Small intestine (tissue), 7 donors: Measurements from ENCODE around the gene MYLIP. TPM values are rescaled to one million over a fixed set of nuclear protein-coding genes. Genes with fewer than 3 reads are reported as not detected.

Experiments
- DNase-seq, 2 donors: peaks; one replicate each; pipeline versions ENCODE4 v3.0.0 to v3.0.0-alpha.2; 2013
- FAIRE-seq: peaks from 2 replicates; lab custom pipeline; 2012; peaks lifted over from hg19 to GRCh38; lab: Jason Lieb, UNC
- H3K27ac ChIP-seq, 3 donors: one replicate each; pipeline ENCODE4 v1.5.1; 2013; ENCODE audit warnings: low read length in 2 of 3, mild to moderate bottlenecking in 2 of 3, control low read depth in 1 of 3, inconsistent platforms in 1 of 3, low read depth in 1 of 3, moderate library complexity in 1 of 3
- H3K27me3 ChIP-seq, 3 donors: one replicate each; pipeline ENCODE4 v1.6.1; 2013; ENCODE audit warnings: low read length in 3 of 3, inconsistent platforms in 1 of 3; ENCODE audit not compliant: control insufficient read depth in 3 of 3, insufficient read depth in 3 of 3
- H3K36me3 ChIP-seq, 3 donors: one replicate each; pipeline ENCODE4 v1.6.1; 2013; ENCODE audit warnings: low read length in 3 of 3, inconsistent platforms in 1 of 3, low read depth in 1 of 3, mild to moderate bottlenecking in 1 of 3, moderate library complexity in 1 of 3; ENCODE audit not compliant: control insufficient read depth in 3 of 3, insufficient read depth in 2 of 3
- H3K4me1 ChIP-seq, 3 donors: one replicate each; pipeline ENCODE4 v1.6.1; 2013; ENCODE audit warnings: low read length in 2 of 3, inconsistent platforms in 1 of 3, low read depth in 1 of 3, mild to moderate bottlenecking in 1 of 3, moderate library complexity in 1 of 3; ENCODE audit not compliant: control insufficient read depth in 3 of 3, insufficient read depth in 2 of 3
- H3K4me3 ChIP-seq, 3 donors: one replicate each; pipeline ENCODE4 v1.5.1; 2013; ENCODE audit warnings: low read length in 3 of 3, control low read depth in 1 of 3, inconsistent platforms in 1 of 3, low read depth in 1 of 3, mild to moderate bottlenecking in 1 of 3, moderate library complexity in 1 of 3
- H3K9me3 ChIP-seq, 2 donors: one replicate each; pipeline ENCODE4 v1.6.1; 2013; ENCODE audit warnings: low read depth in 1 of 2, low read length in 1 of 2; ENCODE audit not compliant: control insufficient read depth in 2 of 2, insufficient read depth in 1 of 2
- WGBS, 3 donors: extraction: QIAGEN DNeasy Blood & Tissue Kit; methylation state at CpG; one replicate each; pipeline ENCODE4 v1.1.7; 2013; 5-methylcytosine and 5-hydroxymethylcytosine counted together
- polyA plus RNA-seq, 4 donors: library from polyadenylated mRNA; stranded (reverse) in 3 of 4; unstranded in 1 of 4; fragments of 200-250 nt in 3 of 4; fragments of 120-200 nt in 1 of 4; gene quantifications; one replicate each; pipeline versions ENCODE4 v1.2.1 to v1.2.3, GENCODE V29; 2013
- donor health status: healthy with polysubstance abuse.
- donor health status: control.
- donor health status: control.
- donor health status: Bipolar disorder and iron deficiency.
- donor health status: healthy.

MYLIP gene
- polyA plus RNA-seq, 4 donors, result 10.7 to 51.2 (median 19.0) TPM

DNA sequence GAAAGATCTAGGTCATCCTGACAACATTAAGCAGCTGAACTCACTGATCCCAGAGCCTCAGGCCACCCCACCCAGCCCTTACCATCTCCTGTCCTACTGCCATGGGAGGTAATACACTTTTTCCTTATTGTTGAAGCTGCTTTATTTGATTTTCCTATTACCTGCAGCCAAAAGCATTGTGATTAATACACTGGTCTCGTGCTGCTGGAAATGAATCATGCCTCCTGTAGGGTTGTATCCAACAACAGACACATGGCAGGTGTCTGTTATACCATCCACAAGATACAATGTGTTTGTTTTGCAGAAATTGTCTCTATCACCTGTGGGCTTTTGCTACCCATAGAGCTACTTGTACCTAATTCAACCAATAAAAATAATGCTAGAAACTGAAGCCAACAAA is 34.2 kb downstream of the MYLIP start:
- Histone ChIP-seq H3K9me3 (no peaks in the 10 kb centered on the region), H3K27me3 (no peaks in the 10 kb centered on the region), H3K36me3 (no peaks in the 10 kb centered on the region), H3K4me3 (no peak overlapping the region), H3K4me1 (peaks cover 0 to 3% (median 0%) of the 10 kb centered on the region in 3 donors), H3K27ac (no peak overlapping the region)
- DNase-seq (no peak), FAIRE-seq (no peak)
- 68 to 84% (median 82%) methylated on average over 1 of the region's 1 CpG for WGBS, 3 donors

DNA sequence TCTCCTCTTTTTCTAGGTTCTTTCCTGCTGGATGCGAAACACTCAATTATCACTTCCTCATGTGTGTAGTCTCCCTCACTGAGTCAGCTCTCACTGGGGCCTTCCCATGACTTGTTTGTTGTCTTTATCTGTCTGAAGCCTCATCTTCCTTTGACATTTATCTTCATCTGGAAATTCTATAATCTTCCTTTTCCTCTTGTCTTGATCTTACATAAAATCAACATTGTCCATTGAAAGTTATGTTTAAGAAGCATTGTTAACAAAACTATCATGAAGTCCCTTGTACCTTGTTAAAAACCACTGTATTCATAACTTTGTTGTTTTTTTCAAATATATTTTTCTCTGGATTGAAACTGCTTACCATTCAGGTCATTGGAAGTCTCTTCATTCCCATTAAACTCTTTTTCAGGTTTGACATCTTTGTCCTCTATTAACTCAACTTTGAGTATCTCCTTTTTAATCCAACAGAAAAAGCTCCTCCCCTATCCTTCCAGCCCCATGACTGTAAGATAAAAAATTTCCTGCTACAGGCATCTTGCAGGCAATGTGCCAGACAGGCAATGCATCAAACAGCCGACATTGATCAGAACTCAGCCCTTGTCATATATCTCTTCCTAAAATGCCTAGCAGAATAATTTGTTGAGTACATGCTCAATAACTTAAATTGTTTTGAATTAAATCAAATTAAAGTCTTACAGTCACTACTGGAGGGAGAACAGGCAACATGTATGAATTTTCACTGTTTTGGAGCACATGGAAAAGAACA is 34.8 kb downstream of the MYLIP start:
- peaks cover 0 to 3% (median 0%) of the 10 kb centered on the region in 3 donors for H3K4me1 ChIP-seq
- no peaks in the 10 kb centered on the region for H3K36me3 ChIP-seq
- WGBS, 3 donors, result 59 to 71% (median 60%) methylated on average over 2 of the region's 2 CpGs
- H3K4me3 ChIP-seq, result no peak overlapping the region
- no peaks in the 10 kb centered on the region for H3K27me3 ChIP-seq
- DNase-seq (no peak), FAIRE-seq (no peak)
- H3K9me3 ChIP-seq, result no peaks in the 10 kb centered on the region
- H3K27ac ChIP-seq, result no peak overlapping the region

GRCh38 chr6:16165641-16166040 is 36.8 kb downstream of the MYLIP start:
- Histone ChIP-seq H3K9me3 (no peaks in the 10 kb centered on the region), H3K36me3 (no peaks in the 10 kb centered on the region), H3K27me3 (no peaks in the 10 kb centered on the region), H3K4me1 (peaks cover 0 to 3% (median 0%) of the 10 kb centered on the region in 3 donors), H3K27ac (no peak overlapping the region), H3K4me3 (no peak overlapping the region)
- WGBS, 3 donors, result 91 to 97% (median 92%) methylated on average over 5 of the region's 5 CpGs
- DNase-seq, result no peak
- FAIRE-seq, result no peak

DNA sequence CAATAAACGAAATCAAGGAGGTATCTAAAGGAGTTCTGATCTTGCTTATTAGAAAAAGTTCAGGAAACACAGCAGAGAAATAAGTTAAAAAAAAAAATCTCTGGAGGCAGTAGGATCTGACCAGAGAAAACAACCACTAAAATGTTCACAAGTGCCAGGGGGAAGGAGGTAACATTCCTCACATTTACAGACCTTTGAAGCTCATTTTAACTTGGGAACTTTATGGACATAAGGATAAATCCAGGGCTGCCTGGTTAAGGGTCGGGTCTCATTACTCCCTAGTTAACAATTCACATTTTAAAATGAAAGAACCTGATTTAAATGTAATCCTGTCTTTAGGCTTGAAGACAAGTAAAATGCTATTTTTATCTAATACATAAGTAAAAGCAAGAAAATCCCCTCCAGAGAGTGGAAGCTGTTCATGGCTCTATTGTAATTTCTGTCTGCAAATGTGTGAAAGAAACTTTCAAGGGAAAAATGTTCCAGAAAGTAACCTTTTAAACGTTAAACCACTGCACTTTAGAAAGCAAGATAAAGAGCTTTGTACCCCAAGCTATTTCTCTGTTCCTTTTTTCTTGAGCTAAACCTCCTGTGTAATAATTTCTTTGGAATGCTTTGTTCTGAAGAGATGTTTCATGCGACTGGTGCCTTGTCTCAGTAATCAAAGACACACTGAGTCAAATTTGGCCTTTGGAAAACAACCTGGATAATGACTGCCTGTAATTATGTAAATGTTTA is 38.2 kb downstream of the MYLIP start:
- Histone ChIP-seq H3K27me3 (no peaks in the 10 kb centered on the region), H3K36me3 (no peaks in the 10 kb centered on the region), H3K4me3 (no peak overlapping the region), H3K4me1 (peaks cover 0 to 3% (median 0%) of the 10 kb centered on the region in 3 donors), H3K9me3 (no peaks in the 10 kb centered on the region), H3K27ac (no peak overlapping the region)
- FAIRE-seq (no peak), DNase-seq (no peak)
- WGBS, 3 donors, result 50 to 58% (median 53%) methylated on average over 4 of the region's 4 CpGs

DNA sequence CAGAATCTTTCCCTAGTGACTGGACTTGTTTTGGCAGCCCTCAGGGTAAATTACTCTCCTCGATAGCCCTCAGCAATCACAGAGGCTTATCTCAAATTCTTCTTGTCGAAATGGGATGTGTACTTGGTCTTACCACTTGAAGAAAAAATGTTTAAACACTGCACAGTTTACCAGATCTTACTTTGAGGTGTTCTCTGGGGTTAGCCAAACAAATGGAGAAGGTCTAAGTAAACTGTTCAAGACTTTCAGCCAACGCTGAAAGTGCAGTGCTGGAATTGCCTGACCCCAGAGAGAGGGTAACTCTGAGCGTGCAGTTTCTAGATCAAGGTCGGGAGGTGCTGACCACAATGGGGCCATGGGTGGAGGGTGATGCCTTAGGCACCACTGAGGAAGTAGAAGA is 39.2 kb downstream of the MYLIP start:
- Histone ChIP-seq H3K27me3 (no peaks in the 10 kb centered on the region), H3K27ac (no peak overlapping the region), H3K9me3 (no peaks in the 10 kb centered on the region), H3K36me3 (no peaks in the 10 kb centered on the region), H3K4me1 (peaks cover 0 to 3% (median 0%) of the 10 kb centered on the region in 3 donors), H3K4me3 (no peak overlapping the region)
- FAIRE-seq, result no peak
- DNase-seq, result no peak
- WGBS, 3 donors, result 42 to 46% (median 44%) methylated on average over 5 of the region's 5 CpGs

DNA sequence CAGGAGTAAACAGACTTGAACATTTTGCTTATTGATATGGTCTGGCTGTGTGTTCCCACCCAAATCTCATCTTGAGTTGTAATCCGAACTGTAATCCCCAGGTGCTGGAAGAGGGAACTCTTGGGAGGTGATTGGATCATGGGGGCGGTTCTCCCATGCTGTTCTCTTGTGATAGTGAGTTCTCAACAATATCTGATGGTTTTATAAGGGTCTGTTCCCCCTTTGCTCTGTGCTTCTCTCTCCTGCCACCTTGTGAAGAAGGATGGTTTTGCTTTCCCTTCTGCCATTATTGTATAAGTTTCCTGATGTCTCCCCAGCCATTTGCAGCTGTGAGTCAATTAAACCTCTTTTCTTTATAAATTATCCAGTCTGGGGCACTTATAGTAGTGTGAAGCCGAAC is 40.0 kb downstream of the MYLIP start:
- 61 to 82% (median 66%) methylated on average over 3 of the region's 3 CpGs for WGBS, 3 donors
- FAIRE-seq (no peak), DNase-seq (peak in 1 of 2 donors; percentile 22)
- Histone ChIP-seq H3K4me3 (no peak overlapping the region), H3K36me3 (no peaks in the 10 kb centered on the region), H3K9me3 (no peaks in the 10 kb centered on the region), H3K27me3 (no peaks in the 10 kb centered on the region), H3K4me1 (peaks cover 0 to 11% (median 0%) of the 10 kb centered on the region in 3 donors), H3K27ac (no peak overlapping the region)

DNA sequence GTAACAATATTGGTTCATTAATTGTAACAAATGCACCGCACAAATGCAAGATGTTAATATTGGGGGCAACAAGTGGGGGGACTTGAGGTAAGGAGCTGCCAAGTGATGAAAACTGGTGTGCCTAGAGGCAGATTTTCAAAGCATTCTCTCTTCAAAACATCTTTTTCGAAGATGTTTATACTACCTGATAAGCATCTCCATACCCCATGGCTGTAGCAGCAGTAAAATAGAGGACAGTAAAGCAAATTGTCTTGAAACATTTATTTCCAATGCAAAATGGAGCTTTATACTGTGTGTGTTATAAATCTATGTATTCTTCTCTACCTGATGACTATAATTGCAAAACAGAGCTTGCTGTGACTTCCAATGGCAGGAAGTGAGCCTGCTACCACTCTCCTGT is 42.5 kb downstream of the MYLIP start:
- WGBS, 3 donors, result 91 to 97% (median 95%) methylated on average over 2 of the region's 2 CpGs
- DNase-seq, result no peak
- Histone ChIP-seq H3K27ac (no peak overlapping the region), H3K36me3 (no peaks in the 10 kb centered on the region), H3K4me1 (peaks cover 0 to 24% (median 7%) of the 10 kb centered on the region in 3 donors), H3K9me3 (no peaks in the 10 kb centered on the region), H3K27me3 (no peaks in the 10 kb centered on the region), H3K4me3 (no peak overlapping the region)
- FAIRE-seq, result no peak

DNA sequence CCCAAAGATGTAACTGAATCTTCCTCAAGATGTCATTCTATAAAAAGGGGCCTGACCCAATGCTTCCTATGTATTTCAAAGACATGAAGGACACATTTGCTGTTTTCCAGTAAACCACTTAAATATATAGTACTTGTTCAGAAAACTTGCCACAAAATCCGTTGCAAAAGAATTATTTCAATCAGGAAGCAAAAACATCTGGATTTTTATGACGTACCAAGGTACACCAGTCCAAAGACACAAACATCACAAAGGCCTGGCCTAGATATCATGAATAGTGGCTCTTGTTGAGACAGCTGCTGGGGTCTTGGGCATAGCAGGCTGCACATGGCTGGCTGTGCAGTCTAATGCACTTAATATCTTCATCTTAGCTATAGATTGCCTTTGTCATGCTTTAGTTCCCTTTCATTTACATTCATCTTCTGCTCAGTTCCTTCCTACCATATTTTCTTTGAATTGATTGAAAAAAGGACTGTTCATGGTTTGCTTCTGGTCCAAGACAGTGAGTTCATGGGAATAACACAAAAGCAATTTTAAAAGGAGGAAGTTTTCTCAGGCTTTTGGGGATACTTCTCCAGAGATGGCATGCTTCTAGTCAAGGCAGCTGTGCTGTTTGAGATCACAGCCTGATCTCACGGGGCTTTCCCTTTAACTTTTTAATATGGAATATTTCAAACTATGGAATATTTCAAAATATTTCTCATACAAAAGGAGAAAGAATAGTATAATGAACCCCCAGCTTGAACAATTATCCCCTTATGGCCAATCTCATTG is 44.5 kb downstream of the MYLIP start:
- Histone ChIP-seq H3K27me3 (no peaks in the 10 kb centered on the region), H3K27ac (peak overlapping the region in 1 of 3 donors; percentile 0), H3K36me3 (no peaks in the 10 kb centered on the region), H3K9me3 (no peaks in the 10 kb centered on the region), H3K4me1 (peaks cover 0 to 21% (median 7%) of the 10 kb centered on the region in 3 donors), H3K4me3 (no peak overlapping the region)
- no peak for FAIRE-seq
- DNase-seq, result no peak
- WGBS, 3 donors, result 45 to 73% (median 50%) methylated on average over 3 of the region's 3 CpGs
